Psoas muscle (tissue), 8 donors: Measurements from ENCODE around the gene SYK. TPM values are rescaled to one million over a fixed set of nuclear protein-coding genes. Genes with fewer than 3 reads are reported as not detected.

Source experiments
- ATAC-seq, 4 donors: fragments of 200-7000 bp; cut with Tn5 transposase; one replicate each; pipeline ENCODE4 v1.9.1; 2020; ENCODE audit warnings: moderate library complexity in 3 of 4, mild to moderate bottlenecking in 2 of 4
- DNase-seq, 2 donors: peaks; one replicate each; pipeline ENCODE4 v3.0.0-alpha.2; 2020
- H3K27ac ChIP-seq: fragments of 200-600 bp; one replicate; pipeline ENCODE4 v1.8.0; 2022
- H3K27me3 ChIP-seq, 3 donors: fragments of 200-600 bp in 1 of 3; one replicate each; pipeline versions ENCODE4 v1.6.1 to v1.8.0; 2013 to 2022; ENCODE audit warnings: low read length in 2 of 3, mild to moderate bottlenecking in 2 of 3, moderate library complexity in 1 of 3; ENCODE audit not compliant: insufficient read depth in 3 of 3
- H3K36me3 ChIP-seq, 2 donors: fragments of 200-600 bp in 1 of 2; one replicate each; pipeline versions ENCODE4 v1.6.1 to v1.8.0; 2013 to 2022; ENCODE audit warnings: low read depth in 1 of 2, mild to moderate bottlenecking in 1 of 2, moderate library complexity in 1 of 2; ENCODE audit not compliant: insufficient read depth in 1 of 2
- H3K4me1 ChIP-seq: fragments of 200-600 bp; one replicate; pipeline ENCODE4 v1.8.0; 2022
- H3K4me3 ChIP-seq: fragments of 200-600 bp; one replicate; pipeline ENCODE4 v1.8.0; 2022; ENCODE audit warnings: mild to moderate bottlenecking
- H3K9me3 ChIP-seq: fragments of 200-600 bp; one replicate; pipeline ENCODE4 v1.8.0; 2022
- CTCF ChIP-seq: fragments of 200-600 bp; IDR thresholded peaks from one replicate; pipeline ENCODE4 v1.8.0; 2022; ENCODE audit warnings: antibody characterized with exemption
- WGBS, 3 donors: extraction: QIAGEN DNeasy Blood & Tissue Kit; methylation state at CpG; one replicate each; pipeline versions ENCODE4 v1.1.6 to v1.1.7; 2013; 5-methylcytosine and 5-hydroxymethylcytosine counted together
- intact Hi-C, 2 donors: fragments of 100-400 bp; cut with DNase I; formaldehyde crosslinking; loops; one replicate each; pipeline versions ENCODE4 v1.11.0 to v1.14.2; 2022
- polyA plus RNA-seq, 3 donors: library from polyadenylated mRNA; stranded (reverse); fragments of 200-250 nt; gene quantifications; one replicate each; pipeline ENCODE4 v1.2.3, GENCODE V29; 2013
- total RNA-seq, 4 donors: library from RNA; stranded (reverse); fragmentation: NEBNext Ultra II Directional in 2 of 4; extraction: Animal tissue kit (Norgen Biotek cat#: 25700) in 2 of 4; gene quantifications; one replicate each; pipeline versions ENCODE4 v1.2.1 to v1.2.4, GENCODE V29; 2021 to 2023
- donor health status: healthy with polysubstance abuse.
- donor health status: DM: no; HTN: no; CAD: no; lungs with moderate emphysema.
- donor health status: Bipolar disorder and iron deficiency.
- donor health status: healthy.
- donor health status: DM: yes; HTN: yes; CAD: no.
- donor health status: DM: no; HTN: no; CAD: no.
- donor health status: DM: no; HTN: no; CAD: no.
- donor health status: DM: yes; HTN: yes; CAD: no.

Gene SYK
- total and polyA plus RNA-seq, 7 donors, result 0.40 to 2.8 (median 1.4) TPM

- ATAC-seq (no peak), DNase-seq (no peak)
- no peak for TF ChIP-seq CTCF
- H3K27ac ChIP-seq, result no peak overlapping the region
- 96 to 100% (median 97%) methylated on average over 2 of the region's 2 CpGs for WGBS, 3 donors
- intact Hi-C loops, result no loop called here
- no peak overlapping the region for H3K4me3 ChIP-seq
- H3K36me3 ChIP-seq, result no peaks in the 10 kb centered on the region
- no peaks in the 10 kb centered on the region for H3K9me3 ChIP-seq
- no peaks in the 10 kb centered on the region for H3K4me1 ChIP-seq
- H3K27me3 ChIP-seq, result no peaks in the 10 kb centered on the region
These were observed 11.9 kb downstream of the SYK start for GRCh38 chr9:90813523-90813922.

DNA sequence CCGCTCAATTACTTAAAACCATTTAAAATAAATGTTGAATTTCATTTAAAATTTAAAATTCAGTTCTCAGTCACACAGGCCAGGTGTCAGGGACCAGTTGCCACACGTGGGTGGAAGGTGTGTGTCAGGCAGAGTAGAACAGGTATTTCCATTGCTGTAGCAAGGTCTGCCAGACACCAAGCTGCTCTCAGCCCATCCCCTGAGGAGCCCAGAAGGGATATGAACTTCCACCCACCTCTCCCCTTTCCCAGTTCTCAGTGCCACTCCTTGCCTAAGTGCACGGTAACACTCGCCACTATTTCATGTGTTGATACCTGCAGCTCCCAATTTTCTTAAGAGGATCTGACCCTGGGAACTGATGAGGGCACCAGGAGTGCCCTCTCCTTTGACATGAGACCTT, 12.7 kb downstream of the SYK start:
- WGBS, 3 donors, result 91 to 95% (median 93%) methylated on average over 4 of the region's 4 CpGs
- intact Hi-C loops, result no loop called here
- no peak for TF ChIP-seq CTCF
- Histone ChIP-seq H3K4me3 (no peak overlapping the region), H3K36me3 (no peaks in the 10 kb centered on the region), H3K9me3 (no peaks in the 10 kb centered on the region), H3K27me3 (no peaks in the 10 kb centered on the region), H3K4me1 (no peaks in the 10 kb centered on the region), H3K27ac (no peak overlapping the region)
- no peak for ATAC-seq
- DNase-seq, result no peak

DNA sequence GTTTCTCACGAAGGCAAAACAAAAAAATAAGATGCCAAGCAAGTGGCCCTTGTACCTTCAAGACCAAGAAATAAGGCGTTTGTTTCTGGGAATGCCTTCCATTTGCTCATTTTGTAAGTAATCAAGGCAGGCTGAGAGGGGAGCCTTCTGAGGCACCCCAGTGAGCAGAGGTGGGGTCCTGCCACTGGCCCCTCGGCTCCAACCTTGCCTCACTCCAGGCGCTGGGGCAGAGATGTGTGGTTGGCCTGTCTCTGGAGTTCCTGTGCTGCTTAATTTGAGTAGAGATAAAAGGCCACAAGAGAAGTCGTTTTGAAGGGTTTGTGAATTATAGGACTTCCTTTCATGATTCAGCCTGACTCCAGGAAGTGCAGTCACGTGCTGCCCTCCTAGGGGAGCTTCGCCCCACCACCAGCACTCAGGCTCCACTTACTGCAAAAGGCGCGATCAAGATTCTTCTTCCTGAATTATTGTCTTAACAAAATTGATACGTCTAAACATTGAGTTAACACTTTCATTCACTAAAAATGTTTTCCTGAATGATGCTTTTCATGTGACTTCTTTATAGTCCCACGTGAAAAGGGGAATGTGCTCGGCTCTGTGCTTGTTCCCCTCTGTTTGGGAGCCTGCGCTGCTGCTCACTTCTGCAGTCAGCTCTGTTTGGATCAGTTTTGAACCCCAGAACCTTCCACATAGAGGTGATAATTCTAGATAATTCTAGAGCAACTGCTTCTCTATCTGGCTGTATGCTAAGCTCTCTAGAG, 13.7 kb downstream of the SYK start:
- Histone ChIP-seq H3K4me3 (no peak overlapping the region), H3K9me3 (no peaks in the 10 kb centered on the region), H3K36me3 (no peaks in the 10 kb centered on the region), H3K27me3 (no peaks in the 10 kb centered on the region), H3K4me1 (no peaks in the 10 kb centered on the region), H3K27ac (no peak overlapping the region)
- WGBS, 3 donors, result 45 to 50% (median 50%) methylated on average over 13 of the region's 13 CpGs
- ATAC-seq (no peak), DNase-seq (no peak)
- no peak for TF ChIP-seq CTCF
- intact Hi-C loops, result no loop called here

GRCh38 chr9:90815944-90816357, 14.3 kb downstream of the SYK start:
- TF ChIP-seq CTCF, result no peak
- intact Hi-C loops, result no loop called here
- Histone ChIP-seq H3K9me3 (no peaks in the 10 kb centered on the region), H3K27ac (no peak overlapping the region), H3K4me3 (no peak overlapping the region), H3K27me3 (no peaks in the 10 kb centered on the region), H3K36me3 (no peaks in the 10 kb centered on the region), H3K4me1 (no peaks in the 10 kb centered on the region)
- WGBS, 3 donors, result 82 to 90% (median 89%) methylated on average over 4 of the region's 4 CpGs
- DNase-seq, result no peak
- ATAC-seq, result no peak

DNA sequence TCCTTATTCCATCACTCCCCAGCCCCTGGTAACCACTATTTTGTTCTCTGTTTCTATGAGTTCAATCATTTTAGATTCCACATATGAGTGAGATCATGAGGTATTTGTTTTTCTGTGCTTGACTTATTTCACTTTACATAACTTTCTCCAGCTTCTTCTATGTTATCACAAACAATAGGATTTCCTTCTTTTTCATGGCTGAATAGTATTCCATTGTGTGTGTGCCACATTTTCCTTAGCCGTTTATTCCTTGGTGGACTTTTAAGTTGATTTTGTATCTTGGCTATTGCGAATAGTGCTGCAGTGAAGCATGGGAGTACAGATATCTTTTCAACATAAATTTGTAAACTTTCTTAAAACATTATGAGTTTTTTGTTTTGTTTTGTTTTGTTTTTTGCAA, 15.1 kb downstream of the SYK start:
- intact Hi-C loops, result no loop called here
- no peak for ATAC-seq

More for the DNA sequence above, 15.1 kb downstream of the SYK start:
- no peaks in the 10 kb centered on the region for H3K9me3 ChIP-seq
- H3K27me3 ChIP-seq, result no peaks in the 10 kb centered on the region
- WGBS, 3 donors, result 92 to 97% (median 96%) methylated on average over 2 of the region's 2 CpGs
- no peak overlapping the region for H3K4me3 ChIP-seq
- H3K4me1 ChIP-seq, result no peaks in the 10 kb centered on the region
- no peaks in the 10 kb centered on the region for H3K36me3 ChIP-seq
- TF ChIP-seq CTCF, result no peak
- DNase-seq, result no peak
- H3K27ac ChIP-seq, result no peak overlapping the region
